Neural cell (in vitro differentiated cells): ENCODE results near the gene FCGR2B.

Experiments used
- CTCF ChIP-seq: fragments of 450-650 bp; IDR thresholded peaks from 2 replicates; pipeline ENCODE4 v1.5.1; 2014; ENCODE audit warnings: antibody characterized with exemption, mild to moderate bottlenecking, moderate library complexity; ENCODE audit not compliant: poor library complexity, severe bottlenecking
- EZH2 ChIP-seq: fragments of 200-600, 300-800 bp; shearing (Covaris generic), sonication (generic); IDR thresholded peaks from 2 replicates; pipeline ENCODE4 v1.6.1; 2014; ENCODE audit warnings: antibody characterized with exemption, low read length, borderline replicate concordance, mild to moderate bottlenecking; ENCODE audit not compliant: insufficient read depth, poor library complexity, severe bottlenecking
- MXI1 ChIP-seq: fragments of 450-650 bp; conservative IDR thresholded peaks from 2 replicates; pipeline ENCODE4 v1.6.1; 2014; ENCODE audit warnings: antibody characterized with exemption, mild to moderate bottlenecking; ENCODE audit not compliant: poor library complexity, severe bottlenecking
- RAD21 ChIP-seq: fragments of 450-650 bp; conservative IDR thresholded peaks from 2 replicates; pipeline ENCODE4 v1.6.1; 2014; ENCODE audit warnings: antibody characterized with exemption, mild to moderate bottlenecking, moderate library complexity
- TAF1 ChIP-seq: IDR thresholded peaks from 2 replicates; pipeline ENCODE4 v1.6.1; 2012; ENCODE audit warnings: low read depth

- TF ChIP-seq EZH2 (no peak), RAD21 (no peak), CTCF (no peak), TAF1 (no peak), MXI1 (no peak)
Observed at GRCh38 chr1:161723459-161724141, 60.7 kb downstream of the FCGR2B start.
